ENCODE results near the gene TMEM163.

The TMEM163 gene

GRCh38 chr2:134578316-134578715, 140.5 kb downstream of the TMEM163 start:
- Histone ChIP-seq H4K20me1 (ENCODE audit: insufficient read depth, low read length) (no peaks in the 10 kb centered on the region), H3K36me3 (ENCODE audit: insufficient read depth, low read length) (no peaks in the 10 kb centered on the region), H3K27ac (ENCODE audit: low read depth, low read length, poor library complexity, severe bottlenecking) (no peak overlapping the region), H3F3A (ENCODE audit: insufficient read depth, low read length) (no peaks in the 10 kb centered on the region), H3K4me2 (ENCODE audit: low read length) (no peak overlapping the region), H3K9me2 (ENCODE audit: low read depth, low read length) (no peaks in the 10 kb centered on the region), H3K9me3 (ENCODE audit: low read length) (no peaks in the 10 kb centered on the region), H2AFZ (ENCODE audit: low read length) (no peak overlapping the region), H3K27me3 (ENCODE audit: insufficient read depth, low read length) (no peaks in the 10 kb centered on the region), H3K79me2 (ENCODE audit: insufficient read depth, low read length) (no peaks in the 10 kb centered on the region), H3K4me3 (ENCODE audit: low read depth, low read length, poor library complexity, severe bottlenecking) (no peak overlapping the region), H3K4me1 (ENCODE audit: insufficient read depth, low read length, severe bottlenecking) (no peaks in the 10 kb centered on the region), H3K9ac (ENCODE audit: low read length) (no peak overlapping the region)
- no peak for TF ChIP-seq CTCF (IDR thresholded peaks at IDR 0.05; ENCODE audit: low read length)

GRCh38 chr2:134576478-134576877, 142.3 kb downstream of the TMEM163 start:
- Histone ChIP-seq H3K36me3 (ENCODE audit: insufficient read depth, low read length) (no peaks in the 10 kb centered on the region), H3K9ac (ENCODE audit: low read length) (no peak overlapping the region), H3K79me2 (ENCODE audit: insufficient read depth, low read length) (no peaks in the 10 kb centered on the region), H3K27me3 (ENCODE audit: insufficient read depth, low read length) (no peaks in the 10 kb centered on the region), H3K9me3 (ENCODE audit: low read length) (no peaks in the 10 kb centered on the region), H3K4me2 (ENCODE audit: low read length) (no peak overlapping the region), H3K4me3 (ENCODE audit: low read depth, low read length, poor library complexity, severe bottlenecking) (no peak overlapping the region), H3K9me2 (ENCODE audit: low read depth, low read length) (no peaks in the 10 kb centered on the region), H3K27ac (ENCODE audit: low read depth, low read length, poor library complexity, severe bottlenecking) (no peak overlapping the region), H3F3A (ENCODE audit: insufficient read depth, low read length) (no peaks in the 10 kb centered on the region), H3K4me1 (ENCODE audit: insufficient read depth, low read length, severe bottlenecking) (no peaks in the 10 kb centered on the region), H2AFZ (ENCODE audit: low read length) (no peak overlapping the region), H4K20me1 (ENCODE audit: insufficient read depth, low read length) (no peaks in the 10 kb centered on the region)
- TF ChIP-seq EZH2 (IDR thresholded peaks at IDR 0.05; ENCODE audit: borderline replicate concordance, low read length) (no peak), CTCF (IDR thresholded peaks at IDR 0.05; ENCODE audit: low read length) (no peak)

GRCh38 chr2:134575888-134576287, 142.9 kb downstream of the TMEM163 start:
- Histone ChIP-seq H3K27ac (ENCODE audit: low read depth, low read length, poor library complexity, severe bottlenecking) (no peak overlapping the region), H3K79me2 (ENCODE audit: insufficient read depth, low read length) (no peaks in the 10 kb centered on the region), H3K4me2 (ENCODE audit: low read length) (no peak overlapping the region), H2AFZ (ENCODE audit: low read length) (no peak overlapping the region), H3F3A (ENCODE audit: insufficient read depth, low read length) (no peaks in the 10 kb centered on the region), H3K9me2 (ENCODE audit: low read depth, low read length) (no peaks in the 10 kb centered on the region), H3K9ac (ENCODE audit: low read length) (no peak overlapping the region), H3K4me1 (ENCODE audit: insufficient read depth, low read length, severe bottlenecking) (no peaks in the 10 kb centered on the region), H3K27me3 (ENCODE audit: insufficient read depth, low read length) (no peaks in the 10 kb centered on the region), H3K9me3 (ENCODE audit: low read length) (no peaks in the 10 kb centered on the region), H4K20me1 (ENCODE audit: insufficient read depth, low read length) (no peaks in the 10 kb centered on the region), H3K36me3 (ENCODE audit: insufficient read depth, low read length) (no peaks in the 10 kb centered on the region), H3K4me3 (ENCODE audit: low read depth, low read length, poor library complexity, severe bottlenecking) (no peak overlapping the region)
- TF ChIP-seq CTCF (IDR thresholded peaks at IDR 0.05; ENCODE audit: low read length) (no peak), EZH2 (IDR thresholded peaks at IDR 0.05; ENCODE audit: borderline replicate concordance, low read length) (no peak)

Data from OCI-LY1 (cell line).